DOHH2 (cell line): Measurements from ENCODE around the gene RALGDS.

ENCODE experiments used
- H3F3A ChIP-seq: fragments of 200-600 bp; sonication (generic), shearing (Covaris generic); 2 replicates; pipeline ENCODE4 v1.6.0; 2016; ENCODE audit warnings: antibody characterized with exemption, mild to moderate bottlenecking; ENCODE audit not compliant: control insufficient read depth, insufficient read depth
- H3K27ac ChIP-seq: fragments of 200-600 bp; sonication (generic); 2 replicates; pipeline ENCODE4 v1.5.1; 2014; ENCODE audit warnings: low read depth, mild to moderate bottlenecking, low read length, moderate library complexity
- H3K27me3 ChIP-seq: fragments of 200-600 bp; sonication (generic); 2 replicates; pipeline ENCODE4 v1.6.1; 2014; ENCODE audit warnings: mild to moderate bottlenecking, low read length, mixed read lengths; ENCODE audit not compliant: control insufficient read depth
- H3K36me3 ChIP-seq: fragments of 200-600 bp; sonication (generic); 2 replicates; pipeline ENCODE4 v1.6.1; 2014; ENCODE audit warnings: mild to moderate bottlenecking, low read length, moderate library complexity, mixed read lengths; ENCODE audit not compliant: control insufficient read depth
- H3K4me1 ChIP-seq: fragments of 200-600 bp; sonication (generic); 2 replicates; pipeline ENCODE4 v1.6.1; 2014; ENCODE audit warnings: mild to moderate bottlenecking, low read length, mixed read lengths; ENCODE audit not compliant: control insufficient read depth
- H3K4me2 ChIP-seq: fragments of 200-600 bp; sonication (generic); 2 replicates; pipeline ENCODE4 v1.6.0; 2014; ENCODE audit warnings: mild to moderate bottlenecking, low read length, moderate library complexity
- H3K4me3 ChIP-seq: fragments of 200-600 bp; sonication (generic); 2 replicates; pipeline ENCODE4 v1.5.1; 2014; ENCODE audit warnings: mild to moderate bottlenecking, low read length, mixed read lengths
- H3K79me2 ChIP-seq: fragments of 200-600 bp; sonication (generic); 2 replicates; pipeline ENCODE4 v1.6.1; 2014; ENCODE audit warnings: mild to moderate bottlenecking, low read length, mixed read lengths; ENCODE audit not compliant: control insufficient read depth
- H3K9me2 ChIP-seq: fragments of 200-600 bp; sonication (generic); replicated peaks from 2 replicates; pipeline ENCODE4 v1.6.1; 2014; ENCODE audit warnings: mild to moderate bottlenecking, low read length, mixed read lengths; ENCODE audit not compliant: control insufficient read depth
- H3K9me3 ChIP-seq: fragments of 200-600 bp; sonication (generic); 2 replicates; pipeline ENCODE4 v1.6.1; 2014; ENCODE audit warnings: antibody characterized with exemption, low read length, mixed read lengths; ENCODE audit not compliant: control insufficient read depth, insufficient read depth
- H4K20me1 ChIP-seq: fragments of 200-600 bp; sonication (generic); 2 replicates; pipeline ENCODE4 v1.6.0; 2014; ENCODE audit warnings: low read depth, mild to moderate bottlenecking, antibody characterized with exemption, low read length, moderate library complexity; ENCODE audit not compliant: control insufficient read depth, insufficient read depth
- EZH2phosphoT487 ChIP-seq: fragments of 200-600 bp; sonication (generic); IDR thresholded peaks from 2 replicates; pipeline ENCODE4 v1.6.1; 2017; ENCODE audit warnings: borderline replicate concordance, mild to moderate bottlenecking, antibody characterized with exemption, low read length, moderate library complexity, mixed read lengths
- TF ChIP-seq, protein P1 (sequence below): fragments of 200-600 bp; sonication (generic); IDR thresholded peaks from one replicate; pipeline ENCODE4 v1.5.1; 2014; ENCODE audit warnings: antibody characterized with exemption, mild to moderate bottlenecking, low read depth, low read length; ENCODE audit not compliant: poor library complexity, severe bottlenecking

The RALGDS gene

GRCh38 chr9:133067813-133068212, 53.2 kb downstream of the RALGDS start:
- Histone ChIP-seq H3K4me1 (no peaks in the 10 kb centered on the region), H3K27ac (no peak overlapping the region), H3K4me3 (no peak overlapping the region), H3K4me2 (no peak overlapping the region), H4K20me1 (no peaks in the 10 kb centered on the region), H3F3A (no peaks in the 10 kb centered on the region), H3K36me3 (no peaks in the 10 kb centered on the region), H3K9me2 (no peaks in the 10 kb centered on the region), H3K9me3 (no peaks in the 10 kb centered on the region), H3K27me3 (no peaks in the 10 kb centered on the region), H3K79me2 (no peaks in the 10 kb centered on the region)
- TF ChIP-seq, protein P1, sequence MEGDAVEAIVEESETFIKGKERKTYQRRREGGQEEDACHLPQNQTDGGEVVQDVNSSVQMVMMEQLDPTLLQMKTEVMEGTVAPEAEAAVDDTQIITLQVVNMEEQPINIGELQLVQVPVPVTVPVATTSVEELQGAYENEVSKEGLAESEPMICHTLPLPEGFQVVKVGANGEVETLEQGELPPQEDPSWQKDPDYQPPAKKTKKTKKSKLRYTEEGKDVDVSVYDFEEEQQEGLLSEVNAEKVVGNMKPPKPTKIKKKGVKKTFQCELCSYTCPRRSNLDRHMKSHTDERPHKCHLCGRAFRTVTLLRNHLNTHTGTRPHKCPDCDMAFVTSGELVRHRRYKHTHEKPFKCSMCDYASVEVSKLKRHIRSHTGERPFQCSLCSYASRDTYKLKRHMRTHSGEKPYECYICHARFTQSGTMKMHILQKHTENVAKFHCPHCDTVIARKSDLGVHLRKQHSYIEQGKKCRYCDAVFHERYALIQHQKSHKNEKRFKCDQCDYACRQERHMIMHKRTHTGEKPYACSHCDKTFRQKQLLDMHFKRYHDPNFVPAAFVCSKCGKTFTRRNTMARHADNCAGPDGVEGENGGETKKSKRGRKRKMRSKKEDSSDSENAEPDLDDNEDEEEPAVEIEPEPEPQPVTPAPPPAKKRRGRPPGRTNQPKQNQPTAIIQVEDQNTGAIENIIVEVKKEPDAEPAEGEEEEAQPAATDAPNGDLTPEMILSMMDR: no peak
- no peak for TF ChIP-seq EZH2phosphoT487

GRCh38 chr9:133067006-133067405, 54.0 kb downstream of the RALGDS start:
- Histone ChIP-seq H3K9me3 (no peaks in the 10 kb centered on the region), H3K36me3 (no peaks in the 10 kb centered on the region), H3K4me1 (no peaks in the 10 kb centered on the region), H3K4me2 (no peak overlapping the region), H3F3A (no peaks in the 10 kb centered on the region), H3K9me2 (no peaks in the 10 kb centered on the region), H3K27me3 (no peaks in the 10 kb centered on the region), H3K27ac (no peak overlapping the region), H4K20me1 (no peaks in the 10 kb centered on the region), H3K4me3 (no peak overlapping the region), H3K79me2 (no peaks in the 10 kb centered on the region)
- TF ChIP-seq, protein P1: no peak
- no peak for TF ChIP-seq EZH2phosphoT487

DNA sequence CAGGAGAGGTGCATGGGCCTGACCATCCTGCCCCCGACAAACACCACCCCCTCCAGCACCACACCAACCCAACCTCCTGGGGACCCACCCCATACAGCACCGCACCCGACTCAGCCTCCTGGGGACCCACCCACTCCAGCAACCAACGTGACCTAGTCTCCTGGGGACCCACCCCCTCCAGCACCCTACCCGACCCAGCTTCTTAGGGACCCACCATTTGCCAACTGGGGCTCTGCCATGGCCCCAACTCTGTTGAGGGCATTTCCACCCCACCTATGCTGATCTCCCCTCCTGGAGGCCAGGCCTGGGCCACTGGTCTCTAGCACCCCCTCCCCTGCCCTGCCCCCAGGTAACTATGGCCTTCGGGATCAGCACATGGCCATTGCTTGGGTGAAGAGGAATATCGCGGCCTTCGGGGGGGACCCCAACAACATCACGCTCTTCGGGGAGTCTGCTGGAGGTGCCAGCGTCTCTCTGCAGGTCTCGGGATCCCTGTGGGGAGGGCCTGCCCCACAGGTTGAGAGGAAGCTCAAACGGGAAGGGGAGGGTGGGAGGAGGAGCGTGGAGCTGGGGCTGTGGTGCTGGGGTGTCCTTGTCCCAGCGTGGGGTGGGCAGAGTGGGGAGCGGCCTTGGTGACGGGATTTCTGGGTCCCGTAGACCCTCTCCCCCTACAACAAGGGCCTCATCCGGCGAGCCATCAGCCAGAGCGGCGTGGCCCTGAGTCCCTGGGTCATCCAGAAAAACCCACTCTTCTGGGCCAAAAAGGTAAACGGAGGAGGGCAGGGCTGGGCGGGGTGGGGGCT, 54.7 kb downstream of the RALGDS start:
- H3F3A ChIP-seq: no peaks in the 10 kb centered on the region
- H3K27me3 ChIP-seq: no peaks in the 10 kb centered on the region
- H3K79me2 ChIP-seq: no peaks in the 10 kb centered on the region
- H3K36me3 ChIP-seq: no peaks in the 10 kb centered on the region
- H3K4me3 ChIP-seq: no peak overlapping the region
- H4K20me1 ChIP-seq: no peaks in the 10 kb centered on the region
- no peaks in the 10 kb centered on the region for H3K4me1 ChIP-seq
- H3K9me3 ChIP-seq: no peaks in the 10 kb centered on the region
- no peaks in the 10 kb centered on the region for H3K9me2 ChIP-seq
- no peak overlapping the region for H3K4me2 ChIP-seq
- no peak overlapping the region for H3K27ac ChIP-seq
- TF ChIP-seq EZH2phosphoT487: no peak
- TF ChIP-seq, protein P1: no peak
